PC-9 (cell line): ENCODE measurements around the gene PCDH15. TPM values are rescaled to one million over a fixed set of nuclear protein-coding genes. Genes with fewer than 3 reads are reported as not detected.
A peak's percentile ranks its signal among the peaks of the same experiment; 100 is the strongest.

Experiments
- BruUV-seq: library from RNA; stranded (reverse); fragments of 400-500 nt; replicated peaks from 2 replicates; lab custom pipeline; 2021; lab: Mats Ljungman, UMichigan
- CTCF ChIA-PET: fragments of 300-600 bp; sonication (Branson Sonifier 250); formaldehyde crosslinking; loops from one replicate; lab custom pipeline; 2022; ENCODE audit warnings: antibody characterized with exemption; lab: Charles Lee
- POLR2A ChIA-PET: fragments of 300-600 bp; sonication (Branson Sonifier 250); formaldehyde crosslinking; loops from one replicate; lab custom pipeline; 2022; ENCODE audit warnings: antibody characterized with exemption; ENCODE audit not compliant: unreplicated experiment; lab: Charles Lee
- DNase-seq, 2 experiments: peaks; one replicate each; pipeline versions ENCODE4 v3.0.0 to v3.0.0-alpha.2; 2015 to 2022; ENCODE audit warnings: mixed read lengths in 1 of 2
- H2AFZ ChIP-seq: fragments of 200-600 bp; sonication (generic); 2 replicates; pipeline ENCODE4 v1.8.1; 2017; ENCODE audit warnings: antibody characterized with exemption
- H3F3A ChIP-seq: fragments of 200-600 bp; sonication (generic); 2 replicates; pipeline ENCODE4 v1.8.1; 2017; ENCODE audit warnings: antibody characterized with exemption, mild to moderate bottlenecking, low read depth; ENCODE audit not compliant: insufficient read depth
- H3K27ac ChIP-seq: fragments of 200-600 bp; sonication (generic); 2 replicates; pipeline ENCODE4 v1.6.1; 2016; ENCODE audit warnings: mixed run types
- H3K27me3 ChIP-seq: fragments of 200-600 bp; sonication (generic); 2 replicates; pipeline ENCODE4 v1.6.1; 2016; ENCODE audit warnings: low read depth, mixed run types; ENCODE audit not compliant: insufficient read depth
- H3K36me3 ChIP-seq: fragments of 200-600 bp; sonication (generic); 2 replicates; pipeline ENCODE4 v1.6.1; 2016; ENCODE audit warnings: low read depth, mixed run types
- H3K4me1 ChIP-seq: fragments of 200-600 bp; sonication (generic); replicated peaks from 2 replicates; pipeline ENCODE4 v1.6.1; 2016; ENCODE audit warnings: mixed run types; ENCODE audit not compliant: insufficient read depth
- H3K4me2 ChIP-seq: fragments of 200-600 bp; sonication (generic); 2 replicates; pipeline ENCODE4 v1.6.1; 2017; ENCODE audit warnings: mixed run types
- H3K4me3 ChIP-seq: fragments of 200-600 bp; sonication (generic); 2 replicates; pipeline ENCODE4 v1.6.1; 2016; ENCODE audit warnings: mixed run types
- H3K79me2 ChIP-seq: fragments of 200-600 bp; sonication (generic); 2 replicates; pipeline ENCODE4 v1.6.1; 2017; ENCODE audit warnings: low read depth, mixed run types
- H3K9me2 ChIP-seq: fragments of 200-600 bp; sonication (generic); 2 replicates; pipeline ENCODE4 v1.8.1; 2017; ENCODE audit warnings: mild to moderate bottlenecking; ENCODE audit not compliant: insufficient read depth
- H3K9me3 ChIP-seq: fragments of 200-600 bp; sonication (generic); 2 replicates; pipeline ENCODE4 v1.8.1; 2016; ENCODE audit warnings: low read depth; ENCODE audit not compliant: insufficient read depth
- H4K20me1 ChIP-seq: fragments of 200-600 bp; sonication (generic); 2 replicates; pipeline ENCODE4 v1.8.1; 2017; ENCODE audit not compliant: insufficient read depth
- CTCF ChIP-seq: fragments of 200-600 bp; sonication (generic); conservative IDR thresholded peaks from 2 replicates; pipeline ENCODE4 v1.6.1; 2017; ENCODE audit warnings: mixed run types, antibody characterized with exemption, mild to moderate bottlenecking, moderate library complexity
- EZH2 ChIP-seq: fragments of 200-600 bp; sonication (generic); IDR thresholded peaks from 2 replicates; pipeline ENCODE4 v1.8.0; 2017; ENCODE audit warnings: antibody characterized with exemption, low read depth
- intact Hi-C: fragments of 100-400 bp; cut with micrococcal nuclease; formaldehyde crosslinking; loops from one replicate; pipeline ENCODE4 v1.10.0; 2022; ENCODE audit not compliant: unreplicated experiment
- total RNA-seq: library from RNA; stranded (reverse); gene quantifications from 2 replicates; pipeline ENCODE4 v1.2.3, GENCODE V29; 2021

The PCDH15 gene
- total RNA-seq, 1 experiment from 2014 or later = not detected

DNA sequence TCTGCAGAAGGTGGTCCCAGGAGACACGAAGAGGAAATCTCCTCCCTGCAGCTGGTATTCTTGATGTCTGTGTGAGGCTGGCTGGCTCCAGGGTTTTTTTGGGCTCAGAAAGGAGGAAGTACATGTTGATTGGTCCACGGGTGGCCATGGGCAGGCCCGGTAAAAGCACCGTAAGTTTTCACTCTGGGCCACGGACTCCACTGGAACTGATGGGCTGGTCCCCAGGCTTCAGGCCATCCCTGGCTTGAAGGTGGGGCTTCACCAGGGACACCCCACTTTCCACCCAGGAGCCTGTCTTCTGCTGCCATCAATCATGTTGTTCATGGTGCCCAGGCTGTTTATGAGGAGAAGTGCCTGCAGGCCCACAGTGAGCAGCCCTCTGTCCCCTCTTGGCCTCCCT, 736.8 kb downstream of the PCDH15 start:
- H3K27ac ChIP-seq = no peak overlapping the region
- H3K36me3 ChIP-seq = no peaks in the 10 kb centered on the region
- ChIA-PET POLR2A (no interaction called here), CTCF (no interaction called here)
- H3K27me3 ChIP-seq = no peaks in the 10 kb centered on the region
- no peak overlapping the region for H2AFZ ChIP-seq
- no peak overlapping the region for H3K4me3 ChIP-seq
- DNase-seq = no peak
- no peaks in the 10 kb centered on the region for H3F3A ChIP-seq
- no TSS peak for BruUV-seq
- H3K79me2 ChIP-seq = no peaks in the 10 kb centered on the region
- H3K4me1 ChIP-seq = no peaks in the 10 kb centered on the region
- no peaks in the 10 kb centered on the region for H3K9me3 ChIP-seq
- intact Hi-C loops = no loop called here
- TF ChIP-seq CTCF (no peak), EZH2 (no peak)
- H4K20me1 ChIP-seq = no peaks in the 10 kb centered on the region
- H3K9me2 ChIP-seq = no peaks in the 10 kb centered on the region
- no peak overlapping the region for H3K4me2 ChIP-seq

- TF ChIP-seq EZH2 = no peak
- TF ChIP-seq CTCF = no peak
- POLR2A ChIA-PET = interaction anchor here (0.6 kb wide), 1 partner anchor 29 kb away, joined by 3 read pairs; no protein-coding TSS in a partner anchor
Observed at GRCh38 chr10:54063514-54063913, 737.5 kb downstream of the PCDH15 start.

GRCh38 chr10:54060572-54060971, 740.5 kb downstream of the PCDH15 start:
- no peak overlapping the region for H3K27ac ChIP-seq
- H2AFZ ChIP-seq = no peak overlapping the region
- no peaks in the 10 kb centered on the region for H3K4me1 ChIP-seq
- no peaks in the 10 kb centered on the region for H3K36me3 ChIP-seq
- CTCF ChIA-PET = no interaction called here
- BruUV-seq = no TSS peak
- H3K4me2 ChIP-seq = no peak overlapping the region
- H3K79me2 ChIP-seq = no peaks in the 10 kb centered on the region
- intact Hi-C loops = no loop called here
- H3F3A ChIP-seq = no peaks in the 10 kb centered on the region
- H4K20me1 ChIP-seq = no peaks in the 10 kb centered on the region
- POLR2A ChIA-PET = interaction anchor here (0.5 kb wide), 1 partner anchor 175 kb away, joined by 3 read pairs; no protein-coding TSS in a partner anchor
- H3K4me3 ChIP-seq = no peak overlapping the region
- DNase-seq = no peak
- H3K27me3 ChIP-seq = no peaks in the 10 kb centered on the region
- peaks cover 3% of the 10 kb centered on the region; the same call in 1 of the 2 replicates for H3K9me2 ChIP-seq
- no peaks in the 10 kb centered on the region for H3K9me3 ChIP-seq
- TF ChIP-seq EZH2 (no peak), CTCF (no peak)

More at GRCh38 chr10:54063514-54063913, 737.5 kb downstream of the PCDH15 start:
- Histone ChIP-seq H3F3A (no peaks in the 10 kb centered on the region), H3K36me3 (no peaks in the 10 kb centered on the region), H4K20me1 (no peaks in the 10 kb centered on the region), H3K4me2 (no peak overlapping the region), H3K27me3 (no peaks in the 10 kb centered on the region), H3K9me3 (no peaks in the 10 kb centered on the region), H3K79me2 (no peaks in the 10 kb centered on the region), H3K4me1 (no peaks in the 10 kb centered on the region), H3K27ac (no peak overlapping the region), H2AFZ (no peak overlapping the region), H3K9me2 (peaks cover 3% of the 10 kb centered on the region; the same call in 1 of the 2 replicates), H3K4me3 (no peak overlapping the region)
- no TSS peak for BruUV-seq
- CTCF ChIA-PET = no interaction called here
- DNase-seq = peak in 1 of 2 experiments; percentile 11
- intact Hi-C loops = no loop called here
